Left lung (tissue), 10 donors: ENCODE results near the gene CAPN5. TPM values are rescaled to one million over a fixed set of nuclear protein-coding genes. Genes with fewer than 3 reads are reported as not detected.

Source experiments
- ATAC-seq: fragments of 200-7000 bp; cut with Tn5 transposase; one replicate; pipeline ENCODE4 v1.9.1; 2020; ENCODE audit warnings: moderate library complexity
- DNase-seq, 4 donors: peaks; one replicate each; pipeline ENCODE4 v3.0.0-alpha.2; 2013 to 2020
- H3K27ac ChIP-seq, 2 donors: fragments of 200-600 bp; sonication (generic) in 1 of 2; one replicate each; pipeline versions ENCODE4 v1.5.0 to v1.8.0; 2020 to 2021
- H3K27me3 ChIP-seq, 2 donors: fragments of 200-600 bp; sonication (generic) in 1 of 2; one replicate each; pipeline versions ENCODE4 v1.5.0 to v1.8.0; 2020 to 2021
- H3K36me3 ChIP-seq, 2 donors: fragments of 200-600 bp; sonication (generic) in 1 of 2; one replicate each; pipeline versions ENCODE4 v1.5.0 to v1.8.0; 2020 to 2021
- H3K4me1 ChIP-seq, 2 donors: fragments of 200-600 bp; one replicate each; pipeline ENCODE4 v1.8.0; 2021
- H3K4me3 ChIP-seq, 2 donors: fragments of 200-600 bp; sonication (generic) in 1 of 2; one replicate each; pipeline versions ENCODE4 v1.5.0 to v1.8.0; 2020 to 2021; ENCODE audit warnings: mild to moderate bottlenecking in 1 of 2
- H3K9me3 ChIP-seq, 2 donors: fragments of 200-600 bp; sonication (generic) in 1 of 2; one replicate each; pipeline versions ENCODE4 v1.5.0 to v1.8.0; 2020 to 2021
- CTCF ChIP-seq, 2 donors: fragments of 200-600 bp; sonication (generic) in 1 of 2; IDR thresholded peaks; one replicate each; pipeline versions ENCODE4 v1.5.0 to v1.8.0; 2021; ENCODE audit warnings: antibody characterized with exemption in 2 of 2
- intact Hi-C, 2 donors: fragments of 100-400 bp; cut with DNase I; formaldehyde crosslinking; loops; one replicate each; pipeline versions ENCODE4 v1.11.2 to v1.14.2; 2022
- polyA plus RNA-seq, 6 donors: library from polyadenylated mRNA; unstranded; fragments of 120-200 nt; gene quantifications; one replicate each; pipeline ENCODE4 v1.2.1, GENCODE V29; 2013; ENCODE audit not compliant: insufficient read length in 6 of 6
- total RNA-seq, 2 donors: library from RNA; stranded (reverse); fragmentation: NEBNext Ultra II Directional; extraction: Animal tissue kit (Norgen Biotek cat#: 25700); gene quantifications; one replicate each; pipeline ENCODE4 v1.2.1, GENCODE V29; 2021
- donor health status: DM: no; HTN: yes; CAD: no.
- donor health status: DM: no; HTN: no; CAD: no.

CAPN5 gene
- total and polyA plus RNA-seq, 8 donors, result 11.7 to 32.9 (median 24.8) TPM

- ATAC-seq (no peak), DNase-seq (peak in 1 of 4 donors; percentile 60)
- no peaks in the 10 kb centered on the region for H3K4me1 ChIP-seq
- no peaks in the 10 kb centered on the region for H3K9me3 ChIP-seq
- H3K27me3 ChIP-seq, result no peaks in the 10 kb centered on the region
- no peak overlapping the region for H3K4me3 ChIP-seq
- TF ChIP-seq CTCF (IDR thresholded peaks at IDR 0.05), result no peak
- H3K27ac ChIP-seq, result no peak overlapping the region
- no peaks in the 10 kb centered on the region for H3K36me3 ChIP-seq
- intact Hi-C loops, result no loop called here
Measured at GRCh38 chr11:77112641-77113381, 46.0 kb downstream of the CAPN5 start.

- DNase-seq (peak in 2 of 4 donors; percentile 29 to 54), ATAC-seq (no peak)
- Histone ChIP-seq H3K27me3 (no peaks in the 10 kb centered on the region), H3K36me3 (peaks cover 0 to 5% of the 10 kb centered on the region in 2 donors), H3K4me1 (no peaks in the 10 kb centered on the region), H3K9me3 (no peaks in the 10 kb centered on the region), H3K27ac (no peak overlapping the region), H3K4me3 (no peak overlapping the region)
- intact Hi-C loops, result no loop called here
- TF ChIP-seq CTCF (IDR thresholded peaks at IDR 0.05), result peak in 1 of 2 donors; percentile 51
Measured at GRCh38 chr11:77113382-77114088, 46.8 kb downstream of the CAPN5 start.

- Histone ChIP-seq H3K4me3 (no peak overlapping the region), H3K4me1 (no peaks in the 10 kb centered on the region), H3K36me3 (peaks cover 0 to 11% of the 10 kb centered on the region in 2 donors), H3K9me3 (no peaks in the 10 kb centered on the region), H3K27ac (no peak overlapping the region), H3K27me3 (no peaks in the 10 kb centered on the region)
- ATAC-seq (no peak), DNase-seq (peak in 1 of 4 donors; percentile 67)
- no peak for TF ChIP-seq CTCF (IDR thresholded peaks at IDR 0.05)
- intact Hi-C loops, result no loop called here
Measured at GRCh38 chr11:77114089-77114463, 47.3 kb downstream of the CAPN5 start.

GRCh38 chr11:77115181-77115611 is 48.4 kb downstream of the CAPN5 start:
- ATAC-seq (no peak), DNase-seq (peak in 1 of 4 donors; percentile 69)
- Histone ChIP-seq H3K27me3 (no peaks in the 10 kb centered on the region), H3K4me1 (no peaks in the 10 kb centered on the region), H3K4me3 (no peak overlapping the region), H3K9me3 (no peaks in the 10 kb centered on the region), H3K36me3 (peaks cover 0 to 13% of the 10 kb centered on the region in 2 donors), H3K27ac (no peak overlapping the region)
- intact Hi-C loops, result no loop called here
- no peak for TF ChIP-seq CTCF (IDR thresholded peaks at IDR 0.05)

GRCh38 chr11:77115956-77116355 is 49.2 kb downstream of the CAPN5 start:
- DNase-seq (peak in 1 of 4 donors; percentile 70), ATAC-seq (no peak)
- Histone ChIP-seq H3K27me3 (no peaks in the 10 kb centered on the region), H3K4me1 (no peaks in the 10 kb centered on the region), H3K9me3 (no peaks in the 10 kb centered on the region), H3K36me3 (peaks cover 0 to 13% of the 10 kb centered on the region in 2 donors), H3K27ac (no peak overlapping the region), H3K4me3 (no peak overlapping the region)
- no peak for TF ChIP-seq CTCF (IDR thresholded peaks at IDR 0.05)
- intact Hi-C loops, result no loop called here
